OCI-LY7 (cell line): ENCODE results near the gene UPB1.

Experiments
- CTCF ChIP-seq: fragments of 200-600 bp; sonication (generic); conservative IDR thresholded peaks from 2 replicates; pipeline ENCODE4 v1.5.1; 2014; ENCODE audit warnings: mild to moderate bottlenecking, antibody characterized with exemption, low read length, moderate library complexity, mixed read lengths
- EZH2phosphoT487 ChIP-seq: fragments of 200-600 bp; sonication (generic); IDR thresholded peaks from 2 replicates; pipeline ENCODE4 v1.6.1; 2018; ENCODE audit warnings: low read depth, borderline replicate concordance, mild to moderate bottlenecking, mixed run types, antibody characterized with exemption, low read length, moderate library complexity, mixed read lengths

- TF ChIP-seq CTCF (no peak), EZH2phosphoT487 (no peak)
Observed at GRCh38 chr22:24515027-24515338, 19.9 kb downstream of the UPB1 start.
